ENCODE measurements around the gene TRIP4.

Gene TRIP4

GRCh38 chr15:64447536-64448315, 60.1 kb downstream of the TRIP4 start:
- DNase-seq, result no peak

GRCh38 chr15:64452988-64453688, 65.5 kb downstream of the TRIP4 start:
- no peak for DNase-seq

GRCh38 chr15:64453689-64454037, 66.0 kb downstream of the TRIP4 start:
- DNase-seq, result no peak

- DNase-seq, result no peak
Observed at GRCh38 chr15:64454282-64454681, 66.6 kb downstream of the TRIP4 start.

- peak; percentile 50 for DNase-seq
Observed at GRCh38 chr15:64455961-64456371, 68.3 kb downstream of the TRIP4 start.

- no peak for DNase-seq
Observed at GRCh38 chr15:64456634-64457108, 69.0 kb downstream of the TRIP4 start.

GRCh38 chr15:64459066-64459781, 71.6 kb downstream of the TRIP4 start:
- no peak for DNase-seq

GRCh38 chr15:64460206-64460723, 72.6 kb downstream of the TRIP4 start, which contains the start of gene ZNF609:
ZNF609 (plus strand) TSS chr15:64460578; CDS start chr15:64499420, 38,842 bp downstream.
- DNase-seq, result peak; percentile 87

GRCh38 chr15:64460724-64461720, 73.4 kb downstream of the TRIP4 start:
- peak; percentile 57 for DNase-seq

GRCh38 chr15:64461721-64462162, 74.1 kb downstream of the TRIP4 start:
- DNase-seq, result peak; percentile 45

GRCh38 chr15:64462492-64462891, 74.9 kb downstream of the TRIP4 start:
- DNase-seq, result no peak

GRCh38 chr15:64464276-64465005, 76.8 kb downstream of the TRIP4 start:
- no peak for DNase-seq

GRCh38 chr15:64466408-64467141, 78.9 kb downstream of the TRIP4 start:
- peak; percentile 7 for DNase-seq

- DNase-seq, result no peak
Observed at GRCh38 chr15:64472161-64472560, 84.5 kb downstream of the TRIP4 start.

- no peak for DNase-seq
Observed at GRCh38 chr15:64474846-64475245, 87.2 kb downstream of the TRIP4 start.

- DNase-seq, result no peak
Observed at GRCh38 chr15:64476550-64476949, 88.9 kb downstream of the TRIP4 start.

- no peak for DNase-seq
Observed at GRCh38 chr15:64478863-64479262, 91.2 kb downstream of the TRIP4 start.

- no peak for DNase-seq
Observed at GRCh38 chr15:64480891-64481290, 93.3 kb downstream of the TRIP4 start.

GRCh38 chr15:64483749-64484148, 96.1 kb downstream of the TRIP4 start:
- no peak for DNase-seq

- no peak for DNase-seq
Observed at GRCh38 chr15:64485796-64486195, 98.2 kb downstream of the TRIP4 start.
